Measurements from ENCODE around the gene PDCD4.

GRCh38 chr10:110880012-110880411, 8.3 kb downstream of the PDCD4 start:
- TF ChIP-seq CBFB (CRISPR knock-in tag; IDR thresholded peaks at IDR 0.05) (no peak), CAMTA2 (CRISPR knock-in tag; IDR thresholded peaks at IDR 0.05; ENCODE audit: borderline replicate concordance) (no peak), CHD4 (IDR thresholded peaks at IDR 0.05; ENCODE audit: borderline replicate concordance, low read length) (no peak), ZNF382 (CRISPR knock-in tag; IDR thresholded peaks at IDR 0.05; ENCODE audit: borderline replicate concordance) (no peak), ZBTB33 (CRISPR knock-in tag; IDR thresholded peaks at IDR 0.05) (no peak), NFE2L2 (IDR thresholded peaks at IDR 0.05; ENCODE audit: low read length) (no peak), ARNT (IDR thresholded peaks at IDR 0.05) (no peak), CBX2 (IDR thresholded peaks at IDR 0.05; ENCODE audit: low read depth, low read length) (no peak), CBX2 (CRISPR knock-in tag; IDR thresholded peaks at IDR 0.05; ENCODE audit: low read depth) (no peak), HOXA7 (CRISPR knock-in tag; IDR thresholded peaks at IDR 0.05) (no peak), REPIN1 (CRISPR knock-in tag; IDR thresholded peaks at IDR 0.05; ENCODE audit: borderline replicate concordance, low read depth) (no peak), DNMT1 (CRISPR knock-in tag; IDR thresholded peaks at IDR 0.05) (no peak)
